CD8-positive, alpha-beta memory T cell (primary cell): ENCODE results near the gene FTSJ1. TPM values are rescaled to one million over a fixed set of nuclear protein-coding genes. Genes with fewer than 3 reads are reported as not detected.
A peak's percentile ranks its signal among the peaks of the same experiment; 100 is the strongest.
"Not testable (repeated sequence)": the region's sequence is repeated elsewhere in the genome, so short reads cannot be mapped to it uniquely, and the experiment has no call there.

Experiments
- CTCF ChIA-PET: fragments of 350-600 bp; sonication (Branson Sonifier 250); formaldehyde crosslinking; loops from one replicate; lab custom pipeline; 2021; ENCODE audit warnings: antibody characterized with exemption; lab: Charles Lee
- POLR2A ChIA-PET: fragments of 350-600 bp; sonication (Branson Sonifier 250); formaldehyde crosslinking; loops from one replicate; lab custom pipeline; 2021; ENCODE audit warnings: antibody characterized with exemption; lab: Charles Lee
- DNase-seq, 5 donors: peaks; one replicate each; pipeline versions ENCODE4 v3.0.0 to v3.0.0-alpha.2; 2020 to 2022; ENCODE audit warnings: mixed read lengths in 1 of 5
- H3K27ac ChIP-seq: one replicate; pipeline ENCODE4 v1.7.0; 2013; ENCODE audit warnings: low read depth, mild to moderate bottlenecking, low read length, moderate library complexity
- H3K27me3 ChIP-seq: 2 replicates; pipeline ENCODE4 v1.7.0; 2013; ENCODE audit warnings: low read length, mild to moderate bottlenecking; ENCODE audit not compliant: insufficient read depth, poor library complexity, severe bottlenecking
- H3K36me3 ChIP-seq: 2 replicates; pipeline ENCODE4 v1.7.0; 2013; ENCODE audit warnings: mild to moderate bottlenecking, low read length, moderate library complexity; ENCODE audit not compliant: insufficient read depth
- H3K4me1 ChIP-seq: 2 replicates; pipeline ENCODE4 v1.7.0; 2013; ENCODE audit warnings: mild to moderate bottlenecking, low read length, moderate library complexity; ENCODE audit not compliant: insufficient read depth
- H3K4me3 ChIP-seq: 2 replicates; pipeline ENCODE4 v1.7.0; 2013; ENCODE audit warnings: mild to moderate bottlenecking, low read length
- H3K9me3 ChIP-seq: 2 replicates; pipeline ENCODE4 v1.7.0; 2013; ENCODE audit warnings: mild to moderate bottlenecking, low read length
- H3K27ac Mint-ChIP-seq, 8 donors: one replicate each; pipeline ENCODE4 v1.8.0; 2020 to 2021; ENCODE audit warnings: mixed read lengths in 8 of 8, mild to moderate bottlenecking in 6 of 8, inconsistent platforms in 3 of 8, moderate library complexity in 3 of 8
- H3K27me3 Mint-ChIP-seq, 2 donors: one replicate each; pipeline ENCODE4 v1.8.0; 2020 to 2021; ENCODE audit warnings: mixed read lengths in 2 of 2, mild to moderate bottlenecking in 1 of 2, moderate library complexity in 1 of 2
- H3K36me3 Mint-ChIP-seq, 3 donors: one replicate each; pipeline ENCODE4 v1.8.0; 2020 to 2021; ENCODE audit warnings: mixed read lengths in 3 of 3, inconsistent platforms in 1 of 3, mild to moderate bottlenecking in 1 of 3
- H3K4me1 Mint-ChIP-seq, 3 donors: one replicate each; pipeline ENCODE4 v1.8.0; 2020 to 2021; ENCODE audit warnings: mixed read lengths in 3 of 3, inconsistent platforms in 1 of 3, mild to moderate bottlenecking in 1 of 3
- H3K4me3 Mint-ChIP-seq, 7 donors: one replicate each; pipeline ENCODE4 v1.8.0; 2020 to 2021; ENCODE audit warnings: mixed read lengths in 7 of 7, mild to moderate bottlenecking in 6 of 7, moderate library complexity in 4 of 7, inconsistent platforms in 2 of 7
- H3K9me3 Mint-ChIP-seq, 5 donors: one replicate each; pipeline ENCODE4 v1.8.0; 2020 to 2022; ENCODE audit warnings: mixed read lengths in 5 of 5, mild to moderate bottlenecking in 3 of 5, moderate library complexity in 2 of 5, inconsistent platforms in 1 of 5
- polyA plus RNA-seq: library from polyadenylated mRNA; unstranded; fragments of 300-500 nt; fragmentation: Illumina TruSeq; gene quantifications from one replicate; pipeline ENCODE4 v1.2.3, GENCODE V29; 2021
- total RNA-seq, 2 experiments: library from RNA; stranded (reverse); gene quantifications; one replicate each; pipeline ENCODE4 v1.2.3, GENCODE V29; 2021

FTSJ1 gene
- total RNA-seq (100 to 1,000 TPM; 105 to 107 TPM), polyA plus RNA-seq (69.4 TPM)

- H3K4me3 ChIP-seq, result peak within 1 kb of the TSS; percentile 86
- CTCF ChIA-PET, result no interaction called here
Observed at GRCh38 chrX:48475774-48476577, at the start of gene FTSJ1. Gene FTSJ1 (plus strand): TSS chrX:48476199. CDS start chrX:48478048, 1,849 bp downstream.

GRCh38 chrX:48427027-48427716 is 48.8 kb upstream of the FTSJ1 start:
- POLR2A ChIA-PET, H3K36me3 Mint-ChIP-seq: not testable (repeated sequence)

More at GRCh38 chrX:48475774-48476577, at the start of gene FTSJ1:
- H3K36me3 ChIP-seq, result no peaks in the 10 kb centered on the region
- H3K9me3 ChIP-seq, result no peaks in the 10 kb centered on the region
- peaks cover 14% of the 10 kb centered on the region for H3K4me1 ChIP-seq
- Mint-ChIP-seq H3K27me3 (peaks cover 0 to 3% of the 10 kb centered on the region in 2 donors), H3K4me3 (peak within 1 kb of the TSS; percentile 78 to 96 (median 87)), H3K4me1 (peaks cover 24 to 39% (median 31%) of the 10 kb centered on the region in 3 donors), H3K9me3 (no peaks in the 10 kb centered on the region), H3K36me3 (peaks cover 0 to 29% (median 2%) of the 10 kb centered on the region in 3 donors), H3K27ac (peak within 1 kb of the TSS; percentile 76 to 97 (median 86))
- H3K27me3 ChIP-seq, result no peaks in the 10 kb centered on the region
- POLR2A ChIA-PET, result interaction anchor here (0.6 to 1.5 kb wide), 2 partner anchors 98 to 465 kb away, joined by 3 to 7 read pairs; partner anchors contain the start of gene RBM3
- DNase-seq, result peak; percentile 79 to 94 (median 90)
- H3K27ac ChIP-seq, result peak within 1 kb of the TSS; percentile 84

GRCh38 chrX:48429606-48430005 is 46.4 kb upstream of the FTSJ1 start:
- Mint-ChIP-seq H3K27ac (peak overlapping the region in 1 of 8 donors; percentile 50), H3K4me1 (peaks cover 10 to 16% (median 10%) of the 10 kb centered on the region in 3 donors)
- H3K27ac ChIP-seq, POLR2A ChIA-PET, H3K27me3 ChIP-seq, H3K4me3 ChIP-seq, H3K27me3 Mint-ChIP-seq, CTCF ChIA-PET, H3K36me3 Mint-ChIP-seq, H3K9me3 Mint-ChIP-seq, H3K4me3 Mint-ChIP-seq, H3K36me3 ChIP-seq, H3K9me3 ChIP-seq, H3K4me1 ChIP-seq, DNase-seq: not testable (repeated sequence)

More at GRCh38 chrX:48427027-48427716, 48.8 kb upstream of the FTSJ1 start:
- H3K9me3 Mint-ChIP-seq, H3K27ac ChIP-seq, H3K27ac Mint-ChIP-seq, H3K36me3 ChIP-seq, H3K27me3 Mint-ChIP-seq, H3K9me3 ChIP-seq, H3K4me1 ChIP-seq, CTCF ChIA-PET, H3K4me3 Mint-ChIP-seq, H3K4me1 Mint-ChIP-seq, DNase-seq, H3K4me3 ChIP-seq, H3K27me3 ChIP-seq: not testable (repeated sequence)

- H3K36me3 Mint-ChIP-seq, result not testable (repeated sequence)
Observed at GRCh38 chrX:48430166-48430565, 45.8 kb upstream of the FTSJ1 start.

GRCh38 chrX:48433713-48434112 is 42.3 kb upstream of the FTSJ1 start:
- H3K27me3 ChIP-seq, H3K9me3 ChIP-seq, H3K27ac ChIP-seq, H3K27ac Mint-ChIP-seq, H3K4me3 Mint-ChIP-seq, H3K36me3 ChIP-seq, H3K27me3 Mint-ChIP-seq, H3K36me3 Mint-ChIP-seq, CTCF ChIA-PET, POLR2A ChIA-PET, H3K4me3 ChIP-seq, H3K4me1 ChIP-seq: not testable (repeated sequence)
- Mint-ChIP-seq H3K9me3 (peaks cover 0 to 23% (median 17%) of the 10 kb centered on the region in 5 donors), H3K4me1 (peaks cover 8 to 15% (median 10%) of the 10 kb centered on the region in 3 donors)
- DNase-seq, result peak in 2 of 5 donors; percentile 12 to 39

More at GRCh38 chrX:48430166-48430565, 45.8 kb upstream of the FTSJ1 start:
- Mint-ChIP-seq H3K27ac (peak overlapping the region in 1 of 8 donors; percentile 50), H3K9me3 (peaks cover 0 to 11% (median 9%) of the 10 kb centered on the region in 5 donors), H3K4me1 (peaks cover 10 to 18% (median 12%) of the 10 kb centered on the region in 3 donors)
- H3K27me3 ChIP-seq, H3K27ac ChIP-seq, H3K4me1 ChIP-seq, POLR2A ChIA-PET, H3K36me3 ChIP-seq, H3K9me3 ChIP-seq, H3K27me3 Mint-ChIP-seq, H3K4me3 ChIP-seq, CTCF ChIA-PET, H3K4me3 Mint-ChIP-seq, DNase-seq: not testable (repeated sequence)

GRCh38 chrX:48447201-48447600 is 28.8 kb upstream of the FTSJ1 start:
- H3K4me3 ChIP-seq, H3K4me1 Mint-ChIP-seq, H3K4me3 Mint-ChIP-seq, H3K36me3 Mint-ChIP-seq, H3K4me1 ChIP-seq, H3K36me3 ChIP-seq, H3K27me3 Mint-ChIP-seq, H3K9me3 Mint-ChIP-seq, H3K9me3 ChIP-seq, H3K27ac Mint-ChIP-seq, H3K27me3 ChIP-seq, H3K27ac ChIP-seq, CTCF ChIA-PET, DNase-seq: not testable (repeated sequence)
- POLR2A ChIA-PET, result interaction anchor here (0.5 kb wide), 1 partner anchor 1295 kb away, joined by 3 read pairs; no protein-coding TSS in a partner anchor

- Mint-ChIP-seq H3K4me3 (no peak overlapping the region), H3K27me3 (no peaks in the 10 kb centered on the region), H3K27ac (peak overlapping the region in 1 of 8 donors; percentile 61), H3K36me3 (no peaks in the 10 kb centered on the region), H3K9me3 (no peaks in the 10 kb centered on the region), H3K4me1 (no peaks in the 10 kb centered on the region)
- POLR2A ChIA-PET, result no interaction called here
- no peak for DNase-seq
- no peaks in the 10 kb centered on the region for H3K27me3 ChIP-seq
- H3K4me3 ChIP-seq, result no peak overlapping the region
- CTCF ChIA-PET, result no interaction called here
- H3K36me3 ChIP-seq, result no peaks in the 10 kb centered on the region
- H3K27ac ChIP-seq, result no peak overlapping the region
- no peaks in the 10 kb centered on the region for H3K9me3 ChIP-seq
- no peaks in the 10 kb centered on the region for H3K4me1 ChIP-seq
Observed at GRCh38 chrX:48450076-48450475, 25.9 kb upstream of the FTSJ1 start.

- Mint-ChIP-seq H3K4me3 (no peak overlapping the region), H3K27ac (no peak overlapping the region), H3K36me3 (no peaks in the 10 kb centered on the region), H3K27me3 (no peaks in the 10 kb centered on the region), H3K4me1 (no peaks in the 10 kb centered on the region), H3K9me3 (no peaks in the 10 kb centered on the region)
- DNase-seq, result no peak
- ChIA-PET POLR2A (no interaction called here), CTCF (no interaction called here)
- no peak overlapping the region for H3K4me3 ChIP-seq
- no peak overlapping the region for H3K27ac ChIP-seq
- H3K36me3 ChIP-seq, result no peaks in the 10 kb centered on the region
- H3K9me3 ChIP-seq, result no peaks in the 10 kb centered on the region
- H3K27me3 ChIP-seq, result no peaks in the 10 kb centered on the region
- H3K4me1 ChIP-seq, result no peaks in the 10 kb centered on the region
Observed at GRCh38 chrX:48451708-48452107, 24.3 kb upstream of the FTSJ1 start.
